ENCODE data around the gene CCL13.

The CCL13 gene

GRCh38 chr17:34364751-34365150 is 8.5 kb downstream of the CCL13 start:
- H3K4me3 ChIP-seq (ENCODE audit: low read length) = no peak overlapping the region
- TF ChIP-seq, protein P1, sequence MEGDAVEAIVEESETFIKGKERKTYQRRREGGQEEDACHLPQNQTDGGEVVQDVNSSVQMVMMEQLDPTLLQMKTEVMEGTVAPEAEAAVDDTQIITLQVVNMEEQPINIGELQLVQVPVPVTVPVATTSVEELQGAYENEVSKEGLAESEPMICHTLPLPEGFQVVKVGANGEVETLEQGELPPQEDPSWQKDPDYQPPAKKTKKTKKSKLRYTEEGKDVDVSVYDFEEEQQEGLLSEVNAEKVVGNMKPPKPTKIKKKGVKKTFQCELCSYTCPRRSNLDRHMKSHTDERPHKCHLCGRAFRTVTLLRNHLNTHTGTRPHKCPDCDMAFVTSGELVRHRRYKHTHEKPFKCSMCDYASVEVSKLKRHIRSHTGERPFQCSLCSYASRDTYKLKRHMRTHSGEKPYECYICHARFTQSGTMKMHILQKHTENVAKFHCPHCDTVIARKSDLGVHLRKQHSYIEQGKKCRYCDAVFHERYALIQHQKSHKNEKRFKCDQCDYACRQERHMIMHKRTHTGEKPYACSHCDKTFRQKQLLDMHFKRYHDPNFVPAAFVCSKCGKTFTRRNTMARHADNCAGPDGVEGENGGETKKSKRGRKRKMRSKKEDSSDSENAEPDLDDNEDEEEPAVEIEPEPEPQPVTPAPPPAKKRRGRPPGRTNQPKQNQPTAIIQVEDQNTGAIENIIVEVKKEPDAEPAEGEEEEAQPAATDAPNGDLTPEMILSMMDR (IDR thresholded peaks at IDR 0.05; ENCODE audit: low read depth, low read length) = no peak
- no peak for TF ChIP-seq EZH2phosphoT487 (IDR thresholded peaks at IDR 0.05; ENCODE audit: low read depth)
- peaks cover 50% of the 10 kb centered on the region for H4K20me1 ChIP-seq (ENCODE audit: insufficient read depth, low read length)
- H3K27me3 ChIP-seq (ENCODE audit: low read depth, low read length) = peaks cover 93% of the 10 kb centered on the region
- peaks cover 25% of the 10 kb centered on the region for H3K4me1 ChIP-seq (ENCODE audit: low read length)
- H3K4me2 ChIP-seq (ENCODE audit: low read length) = no peak overlapping the region
- no peaks in the 10 kb centered on the region for H3K9me3 ChIP-seq (ENCODE audit: insufficient read depth, low read length)
- H3K79me2 ChIP-seq (ENCODE audit: low read length) = no peaks in the 10 kb centered on the region
- H2AFZ ChIP-seq (ENCODE audit: low read depth, low read length) = no peak overlapping the region
- H3K36me3 ChIP-seq (replicated peaks; ENCODE audit: low read depth, low read length) = no peaks in the 10 kb centered on the region
- H3K27ac ChIP-seq (ENCODE audit: low read length) = no peak overlapping the region
- H3K9ac ChIP-seq (ENCODE audit: low read length) = no peak overlapping the region

DNA sequence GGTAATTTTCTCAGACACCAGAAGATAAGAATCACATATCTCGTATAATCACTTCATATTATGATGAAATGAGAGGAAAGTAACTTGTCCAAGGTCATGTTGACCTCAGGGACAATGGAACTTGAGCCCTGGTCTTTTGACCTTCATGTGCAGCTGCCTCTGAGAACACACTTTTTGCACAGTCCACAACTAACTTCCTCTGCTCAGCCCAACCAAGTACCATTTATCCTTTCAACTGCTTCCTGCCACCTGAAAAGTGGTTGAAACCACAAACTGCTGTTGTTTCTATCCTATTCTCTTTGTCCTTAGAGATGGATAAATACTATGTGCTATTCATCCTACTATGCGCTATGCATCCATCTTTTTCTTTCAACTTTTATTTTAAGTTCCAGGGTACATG is 9.1 kb downstream of the CCL13 start:
- Histone ChIP-seq H3K4me2 (ENCODE audit: low read length) (no peak overlapping the region), H3K4me3 (ENCODE audit: low read length) (no peak overlapping the region), H4K20me1 (ENCODE audit: insufficient read depth, low read length) (peaks cover 54% of the 10 kb centered on the region), H3K9ac (ENCODE audit: low read length) (no peak overlapping the region), H3K4me1 (ENCODE audit: low read length) (peaks cover 31% of the 10 kb centered on the region), H3K27me3 (ENCODE audit: low read depth, low read length) (peaks cover 91% of the 10 kb centered on the region), H2AFZ (ENCODE audit: low read depth, low read length) (no peak overlapping the region), H3K79me2 (ENCODE audit: low read length) (no peaks in the 10 kb centered on the region), H3K9me3 (ENCODE audit: insufficient read depth, low read length) (no peaks in the 10 kb centered on the region), H3K27ac (ENCODE audit: low read length) (no peak overlapping the region), H3K36me3 (replicated peaks; ENCODE audit: low read depth, low read length) (no peaks in the 10 kb centered on the region)
- no peak for TF ChIP-seq EZH2phosphoT487 (IDR thresholded peaks at IDR 0.05; ENCODE audit: low read depth)
- TF ChIP-seq, protein P1 (IDR thresholded peaks at IDR 0.05; ENCODE audit: low read depth, low read length) = no peak

- Histone ChIP-seq H3K36me3 (replicated peaks; ENCODE audit: low read depth, low read length) (no peaks in the 10 kb centered on the region), H2AFZ (ENCODE audit: low read depth, low read length) (no peak overlapping the region), H3K4me2 (ENCODE audit: low read length) (no peak overlapping the region), H3K79me2 (ENCODE audit: low read length) (no peaks in the 10 kb centered on the region), H3K9me3 (ENCODE audit: insufficient read depth, low read length) (no peaks in the 10 kb centered on the region), H4K20me1 (ENCODE audit: insufficient read depth, low read length) (peaks cover 61% of the 10 kb centered on the region), H3K4me3 (ENCODE audit: low read length) (no peak overlapping the region), H3K27me3 (ENCODE audit: low read depth, low read length) (peaks cover 85% of the 10 kb centered on the region), H3K4me1 (ENCODE audit: low read length) (peaks cover 37% of the 10 kb centered on the region), H3K9ac (ENCODE audit: low read length) (no peak overlapping the region), H3K27ac (ENCODE audit: low read length) (no peak overlapping the region)
- TF ChIP-seq, protein P1 (IDR thresholded peaks at IDR 0.05; ENCODE audit: low read depth, low read length) = no peak
- TF ChIP-seq EZH2phosphoT487 (IDR thresholded peaks at IDR 0.05; ENCODE audit: low read depth) = no peak
These were observed 9.7 kb downstream of the CCL13 start for GRCh38 chr17:34366010-34366409.

DNA sequence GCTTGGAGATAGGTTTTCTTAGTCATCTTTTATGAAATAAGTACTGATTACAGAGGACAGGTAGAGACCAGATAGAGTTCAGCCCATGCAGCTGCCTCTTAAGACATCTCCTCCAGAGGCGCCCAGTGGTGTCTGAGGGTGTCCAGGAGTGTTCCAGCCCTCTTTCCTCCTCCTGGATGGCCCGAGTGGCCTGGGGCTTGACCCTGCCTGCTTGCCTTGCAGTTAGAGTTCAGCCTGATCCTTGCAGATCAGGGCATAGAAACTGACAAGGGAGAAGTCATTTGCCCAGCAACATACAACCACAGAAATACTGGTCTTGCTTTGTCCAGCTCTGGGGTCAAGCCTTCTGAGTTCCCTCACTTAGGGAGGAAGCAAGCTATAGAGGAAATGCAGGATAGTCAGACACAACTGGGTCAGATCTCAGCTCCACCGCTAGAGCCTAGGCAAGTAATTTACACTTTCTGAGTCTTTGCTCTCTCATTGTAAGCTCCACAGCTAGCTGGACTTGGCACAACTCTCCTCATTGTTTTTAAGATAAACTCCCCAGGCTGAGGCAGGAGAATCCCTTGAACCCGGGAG is 10.3 kb downstream of the CCL13 start:
- no peak for TF ChIP-seq EZH2phosphoT487 (IDR thresholded peaks at IDR 0.05; ENCODE audit: low read depth)
- TF ChIP-seq, protein P1 (IDR thresholded peaks at IDR 0.05; ENCODE audit: low read depth, low read length) = no peak
- Histone ChIP-seq H3K4me1 (ENCODE audit: low read length) (peaks cover 43% of the 10 kb centered on the region), H3K9me3 (ENCODE audit: insufficient read depth, low read length) (no peaks in the 10 kb centered on the region), H2AFZ (ENCODE audit: low read depth, low read length) (no peak overlapping the region), H3K4me3 (ENCODE audit: low read length) (no peak overlapping the region), H3K9ac (ENCODE audit: low read length) (no peak overlapping the region), H3K36me3 (replicated peaks; ENCODE audit: low read depth, low read length) (no peaks in the 10 kb centered on the region), H4K20me1 (ENCODE audit: insufficient read depth, low read length) (peaks cover 66% of the 10 kb centered on the region), H3K27ac (ENCODE audit: low read length) (no peak overlapping the region), H3K4me2 (ENCODE audit: low read length) (no peak overlapping the region), H3K79me2 (ENCODE audit: low read length) (no peaks in the 10 kb centered on the region), H3K27me3 (ENCODE audit: low read depth, low read length) (peaks cover 82% of the 10 kb centered on the region)

All from OCI-LY3 (cell line).